ENCODE results near the gene NOD2.
A peak's percentile ranks its signal among the peaks of the same experiment; 100 is the strongest.

Gene NOD2

GRCh38 chr16:50692999-50693781, at the start of gene NOD2:
TSS of gene NOD2 (plus strand) at chr16:50693606. CDS start at chr16:50699496, 5,890 bp downstream.
- DNase-seq, result no peak

GRCh38 chr16:50644245-50644644, 49.2 kb upstream of the NOD2 start:
- DNase-seq, result no peak

DNA sequence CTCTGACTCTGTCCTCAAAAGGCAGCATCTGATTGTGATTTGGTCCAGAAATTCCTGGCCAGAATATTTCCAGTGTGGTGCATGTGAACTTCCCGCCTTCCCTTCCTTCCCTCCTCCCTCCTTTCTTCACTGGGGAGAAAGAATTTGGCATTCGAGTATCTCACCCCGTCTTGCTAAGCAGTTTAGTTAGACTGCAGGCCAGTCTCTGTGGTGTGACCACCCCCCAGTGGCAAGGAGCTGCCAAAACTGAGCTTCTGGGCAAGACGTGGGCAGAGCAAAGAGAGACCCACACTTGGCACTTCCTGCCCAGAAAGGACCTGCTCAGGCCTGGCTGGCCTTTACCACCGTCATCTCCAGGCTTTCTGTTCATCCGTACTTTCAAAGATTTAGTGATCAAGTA, 48.7 kb upstream of the NOD2 start:
- peak; percentile 37 for DNase-seq

GRCh38 chr16:50645563-50646220, 47.7 kb upstream of the NOD2 start:
- DNase-seq, result no peak

DNA sequence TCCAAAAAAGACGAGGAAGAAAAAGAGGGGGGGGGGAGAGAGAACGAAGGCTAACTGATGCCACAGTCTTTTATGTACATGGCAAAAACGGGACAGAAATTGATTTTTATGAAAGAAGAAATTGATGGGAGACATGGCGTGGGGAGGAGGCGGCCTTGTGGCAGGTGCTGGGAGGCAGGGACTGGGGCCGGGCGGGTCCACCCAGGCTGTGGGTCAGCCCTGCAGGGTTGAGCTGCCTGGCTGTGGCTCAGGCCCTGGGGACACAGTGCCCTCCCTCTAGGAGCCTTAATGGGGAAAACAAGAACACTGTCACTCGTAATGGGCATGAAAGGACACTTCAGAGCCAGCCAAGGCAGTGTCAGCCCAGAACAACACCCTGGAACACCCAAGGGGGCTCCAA, 47.1 kb upstream of the NOD2 start:
- DNase-seq, result no peak

DNA sequence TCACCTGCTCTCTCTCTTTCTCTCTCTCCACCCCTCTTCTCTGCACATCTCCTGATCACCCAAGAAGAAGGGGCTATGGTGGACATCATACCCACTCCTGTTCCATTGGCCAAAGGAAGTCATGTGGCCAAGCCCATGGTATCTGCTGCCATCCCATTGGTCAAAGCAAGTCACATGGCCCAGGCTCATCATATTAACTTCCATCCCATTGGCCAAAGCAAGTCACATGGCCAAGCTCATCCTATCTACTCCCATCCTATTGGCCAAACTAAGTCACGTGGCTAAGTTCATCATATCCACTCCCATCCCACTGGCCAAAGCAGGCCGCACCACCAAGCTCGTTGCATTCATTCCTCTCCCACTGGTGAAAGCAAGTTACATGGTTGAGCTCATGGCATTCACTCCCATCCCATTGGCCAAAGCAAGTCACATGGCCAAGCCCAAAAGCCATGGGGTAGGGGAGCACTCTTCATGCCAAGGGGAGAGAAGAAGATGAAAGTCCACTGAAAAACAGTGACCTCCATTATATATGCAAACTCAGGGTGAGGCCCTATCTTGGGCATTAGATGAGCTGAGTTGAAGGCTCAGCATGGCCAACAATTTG, 41.5 kb upstream of the NOD2 start:
- no peak for DNase-seq

DNA sequence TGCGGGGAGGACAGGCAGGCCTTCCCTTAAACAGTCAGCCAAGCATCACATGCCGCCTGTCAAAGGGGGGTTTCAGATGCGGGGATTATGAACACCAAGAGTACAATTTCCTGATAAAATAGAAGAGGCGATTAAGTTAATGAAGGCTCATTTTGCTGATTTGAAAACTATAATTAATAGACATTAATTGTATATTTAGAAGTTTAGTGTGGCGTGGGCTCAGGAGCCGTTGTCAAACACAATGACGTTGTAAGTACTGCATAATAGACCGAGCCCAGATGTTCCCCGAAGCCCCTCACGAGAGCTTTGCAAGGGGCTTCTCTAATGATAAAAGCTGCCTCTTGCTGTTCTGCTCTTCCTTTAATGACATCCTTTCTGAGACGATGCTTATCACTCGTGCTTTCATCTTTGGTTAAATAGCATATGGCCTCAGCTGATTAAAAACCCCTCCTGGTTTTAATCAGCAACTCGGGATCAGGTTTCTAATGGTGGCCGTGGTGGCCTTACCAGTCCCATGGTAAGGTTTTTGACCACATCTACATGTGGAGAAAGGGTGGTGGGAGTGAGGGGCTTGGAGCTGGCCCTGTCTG, 40.5 kb upstream of the NOD2 start:
- DNase-seq, result no peak

DNA sequence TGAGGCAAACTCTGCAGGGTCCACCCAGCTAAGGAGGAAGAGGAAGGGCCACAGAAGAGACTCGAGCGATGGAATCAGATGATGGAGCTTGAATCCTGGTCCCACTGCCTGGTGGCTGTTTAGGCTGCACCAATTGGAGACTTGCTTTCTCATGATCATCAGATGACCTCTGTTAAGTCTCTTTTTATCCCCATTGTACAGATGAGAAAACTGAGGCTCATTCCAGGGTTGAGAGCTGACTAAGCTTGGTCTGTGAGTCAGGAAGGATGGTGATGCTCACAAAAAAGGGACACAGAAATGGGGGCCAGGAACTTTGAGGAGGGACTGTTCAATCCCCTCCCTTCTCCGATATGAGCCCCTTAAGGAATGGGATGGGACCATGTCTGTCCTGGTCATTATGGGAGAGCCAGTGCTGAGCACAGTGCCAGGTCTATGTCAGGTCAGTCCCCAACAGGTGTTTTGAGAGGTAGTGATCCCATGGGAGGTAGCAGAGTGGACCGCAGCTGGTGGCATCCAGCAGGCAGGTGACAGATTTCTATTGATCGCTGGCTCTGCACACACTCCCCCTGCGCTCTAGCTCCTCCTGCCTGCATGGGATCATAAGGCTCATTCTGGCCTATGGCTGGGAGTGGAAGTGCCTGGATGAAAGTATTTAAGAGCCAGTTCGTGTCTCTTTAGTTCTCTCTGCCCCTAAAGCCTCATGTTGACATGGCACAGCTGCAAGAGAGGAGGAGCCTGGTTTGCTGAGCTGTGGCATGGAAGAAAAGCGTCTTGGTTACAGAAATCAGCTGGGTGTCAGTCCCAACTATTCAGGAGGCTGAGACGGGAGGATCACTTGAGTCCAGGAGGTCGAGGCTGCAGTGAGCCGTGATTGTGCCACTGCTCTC, 39.5 kb upstream of the NOD2 start:
- no peak for DNase-seq

DNA sequence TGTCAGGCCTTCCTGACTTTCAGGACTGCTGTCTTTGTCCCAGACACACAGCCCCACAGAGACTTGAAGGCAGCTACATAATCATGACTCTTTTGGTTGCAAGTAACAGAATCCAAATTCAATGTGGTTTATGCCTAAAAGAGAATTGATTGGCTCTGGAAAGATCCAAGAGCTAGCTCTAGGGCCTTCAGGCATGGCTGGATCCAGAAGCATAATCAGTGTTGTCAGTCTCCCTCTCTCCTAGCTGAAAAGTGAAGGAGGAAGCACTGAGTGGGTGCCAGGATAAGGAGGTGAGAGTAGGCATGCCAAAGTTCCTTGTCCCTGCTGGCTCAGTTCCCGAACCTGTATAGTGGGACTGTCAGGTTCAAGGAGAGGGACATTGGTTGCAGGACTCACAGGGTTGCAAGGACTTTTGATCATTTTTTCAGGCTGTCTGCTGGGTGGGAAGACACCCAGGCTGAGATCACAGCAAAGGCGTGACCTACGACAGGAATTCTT, 37.8 kb upstream of the NOD2 start:
- DNase-seq, result no peak

- DNase-seq, result no peak
Observed at GRCh38 chr16:50657241-50657640, 36.2 kb upstream of the NOD2 start.

DNA sequence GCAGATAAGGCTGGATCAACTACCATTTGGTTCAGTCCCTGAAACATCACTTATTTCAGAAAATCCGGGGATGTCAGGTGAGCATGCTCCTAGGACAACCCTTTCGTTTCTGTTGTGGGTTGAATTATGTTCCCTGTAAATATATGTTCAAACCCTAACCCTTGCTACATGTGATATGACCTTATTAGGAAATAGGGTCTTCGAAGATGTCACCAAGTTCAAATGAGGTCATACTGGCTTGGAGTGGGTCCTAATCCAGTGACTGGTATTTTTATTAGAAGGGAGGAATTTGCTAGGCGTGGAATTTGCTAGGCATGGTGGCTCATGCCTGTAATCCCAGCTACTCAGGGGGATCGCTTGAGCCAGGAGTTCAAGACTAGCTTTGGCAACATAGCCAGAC, 33.6 kb upstream of the NOD2 start:
- DNase-seq, result no peak

- no peak for DNase-seq
Observed at GRCh38 chr16:50662306-50662940, 31.0 kb upstream of the NOD2 start.

DNA sequence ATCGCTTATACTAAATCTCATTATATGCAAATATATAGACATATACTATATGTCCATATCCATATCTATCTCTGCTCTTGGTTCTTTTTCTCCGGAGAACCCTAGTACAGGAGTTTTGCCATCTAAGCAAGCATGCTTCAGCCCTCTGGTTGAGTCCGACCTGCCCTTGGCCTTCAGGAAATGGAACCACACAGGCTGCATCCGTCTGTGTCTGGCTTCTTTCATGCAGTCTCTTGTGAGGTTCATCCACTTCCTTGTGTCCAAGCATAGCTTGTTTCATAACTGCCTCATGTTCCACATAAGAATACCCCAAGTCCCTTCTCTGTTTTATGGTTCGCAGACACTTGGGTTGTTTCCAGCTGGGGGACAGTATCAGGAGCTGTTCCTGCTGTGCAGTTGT, 29.1 kb upstream of the NOD2 start:
- no peak for DNase-seq

GRCh38 chr16:50665128-50665878, 28.1 kb upstream of the NOD2 start:
- peak; percentile 65 for DNase-seq

DNA sequence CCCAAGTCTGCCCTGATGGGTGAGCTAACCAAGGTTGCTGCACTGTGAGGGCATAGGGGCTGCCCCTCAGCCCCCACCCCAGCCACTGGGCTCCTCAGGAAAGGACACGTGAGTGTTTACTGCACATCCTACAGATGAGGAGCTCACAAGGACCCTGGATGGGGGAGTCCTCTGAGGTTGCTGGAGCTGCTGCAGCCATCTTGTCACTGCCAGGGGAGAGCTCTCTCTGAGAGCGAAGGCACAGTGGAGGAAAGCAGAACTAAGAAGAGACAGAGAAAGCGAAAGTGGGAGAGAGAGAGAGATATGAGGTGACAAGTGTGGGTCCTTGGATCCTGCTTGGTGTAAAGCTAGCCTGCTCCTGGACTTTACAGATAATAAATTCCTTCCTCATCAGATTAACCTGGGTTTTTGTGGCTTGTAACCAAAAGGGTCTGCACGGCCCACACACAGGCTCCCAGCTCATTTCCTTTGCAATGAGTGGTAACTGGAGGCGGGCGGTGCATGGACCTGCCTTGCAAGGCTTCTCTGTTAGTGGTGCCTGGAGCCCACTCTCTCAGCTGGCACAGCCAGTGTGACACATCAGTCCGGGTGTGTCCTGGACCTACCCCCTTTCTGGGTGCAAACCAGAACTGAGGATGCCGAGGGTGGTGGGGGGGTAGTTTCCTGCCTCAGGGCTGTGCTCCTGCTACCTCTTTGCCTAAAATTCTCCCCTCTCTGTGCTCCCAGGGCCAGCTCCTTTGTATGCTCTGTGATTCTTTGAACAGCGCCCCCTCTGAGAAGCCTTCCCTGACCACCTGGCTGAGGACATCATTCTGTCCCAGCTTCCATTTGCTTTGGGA, 26.5 kb upstream of the NOD2 start:
- no peak for DNase-seq

- no peak for DNase-seq
Observed at GRCh38 chr16:50667497-50668367, 25.7 kb upstream of the NOD2 start.

- no peak for DNase-seq
Observed at GRCh38 chr16:50668368-50669008, 24.9 kb upstream of the NOD2 start.

GRCh38 chr16:50669741-50670140, 23.7 kb upstream of the NOD2 start:
- DNase-seq, result no peak

GRCh38 chr16:50670476-50670875, 22.9 kb upstream of the NOD2 start:
- DNase-seq, result no peak
